Measurements from ENCODE around the gene CHMP1A.
A peak's percentile ranks its signal among the peaks of the same experiment; 100 is the strongest.
"Not testable (repeated sequence)": the region's sequence is repeated elsewhere in the genome, so short reads cannot be mapped to it uniquely, and the experiment has no call there.

The CHMP1A gene

DNA sequence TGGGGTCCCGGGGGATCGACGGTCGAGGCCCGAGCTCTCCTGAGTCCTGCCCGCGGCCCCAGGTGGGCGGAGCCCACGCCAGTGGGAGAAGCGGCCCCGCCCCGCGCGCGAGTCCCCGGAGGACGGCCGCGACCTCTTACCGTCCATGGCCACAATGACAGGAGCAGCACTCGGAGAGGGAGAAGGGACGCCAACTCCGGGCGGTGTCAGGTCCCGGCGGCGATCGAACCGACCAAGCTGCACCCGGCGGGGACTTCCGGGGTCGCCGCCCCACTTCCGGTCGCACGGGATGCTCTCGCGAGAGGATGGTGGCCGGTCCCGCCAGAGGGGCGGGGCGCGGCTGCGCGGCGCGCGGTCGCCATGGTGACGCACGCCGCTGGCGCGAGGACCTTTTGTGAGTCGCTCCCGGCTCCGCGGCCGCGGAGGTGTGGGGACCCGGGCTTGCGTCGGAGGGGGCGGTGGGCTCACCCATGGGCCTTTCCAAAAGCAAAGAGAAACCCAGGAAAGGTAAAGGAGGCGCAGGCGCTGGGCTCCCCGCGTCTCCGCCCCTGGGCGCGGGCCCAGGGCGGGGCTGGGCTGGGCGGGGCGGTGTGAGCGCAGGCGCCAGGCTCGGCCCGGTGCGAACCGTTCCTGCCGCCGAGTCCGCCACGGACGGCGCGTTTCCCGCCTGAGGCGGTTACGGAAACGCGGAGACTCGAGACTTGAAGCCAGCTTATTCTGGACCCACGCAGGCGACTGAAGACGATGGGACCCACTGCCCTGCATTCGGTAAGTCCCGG, at the start of gene CHMP1A, which contains the start of gene SPATA33:
CHMP1A (minus strand) TSS at position 267 of the 779 bp plus-strand sequence; CDS start at position 147, 120 bp downstream.
SPATA33 (plus strand) TSS at position 395 of the 779 bp plus-strand sequence; CDS start at position 471, 76 bp downstream.
- DNase-seq (ENCODE audit: low read depth), result peak; percentile 63

- no peak for DNase-seq (ENCODE audit: low read depth)
Measured at GRCh38 chr16:89706518-89707260, 49.2 kb upstream of the CHMP1A start.

GRCh38 chr16:89705006-89705405, 47.5 kb upstream of the CHMP1A start:
- DNase-seq (ENCODE audit: low read depth), result no peak

- DNase-seq (ENCODE audit: low read depth), result no peak
Measured at GRCh38 chr16:89704281-89704680, 46.8 kb upstream of the CHMP1A start.

- no peak for DNase-seq (ENCODE audit: low read depth)
Measured at GRCh38 chr16:89701425-89702406, 44.2 kb upstream of the CHMP1A start, which contains the start of gene SPATA2L. Gene SPATA2L, minus strand, starts transcription at chr16:89701705. Its CDS starts 473 bp downstream, at chr16:89701232.

- DNase-seq (ENCODE audit: low read depth), result no peak
Measured at GRCh38 chr16:89700649-89701424, 43.3 kb upstream of the CHMP1A start.

DNA sequence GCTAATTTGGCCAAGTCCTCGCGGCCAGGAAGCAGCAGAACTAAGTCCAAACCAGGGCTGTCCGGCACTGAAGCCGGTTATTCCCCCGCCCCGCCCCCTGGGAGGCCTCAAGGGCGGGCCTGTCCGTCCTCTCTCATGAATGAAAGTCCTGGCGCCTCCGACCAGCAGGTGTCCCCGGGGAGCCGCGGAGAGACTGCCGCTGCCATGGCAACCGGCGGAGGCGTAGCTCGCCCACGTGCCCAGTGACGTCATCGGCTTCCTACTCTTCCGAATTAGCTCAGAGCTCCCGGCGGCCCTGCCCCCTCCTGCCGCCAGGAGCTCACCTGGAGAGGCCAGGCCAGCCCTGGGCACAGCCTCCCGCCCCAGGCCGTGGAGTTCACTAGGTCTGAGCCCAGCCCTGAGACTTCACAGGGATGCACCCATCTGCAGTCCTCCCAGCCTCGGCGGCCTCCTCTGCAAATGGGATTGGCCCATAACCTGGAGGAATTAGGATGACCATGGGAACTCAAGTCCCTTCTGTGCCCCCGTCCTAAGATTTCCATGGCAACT, 42.7 kb upstream of the CHMP1A start:
- DNase-seq (ENCODE audit: low read depth), result peak; percentile 84

DNA sequence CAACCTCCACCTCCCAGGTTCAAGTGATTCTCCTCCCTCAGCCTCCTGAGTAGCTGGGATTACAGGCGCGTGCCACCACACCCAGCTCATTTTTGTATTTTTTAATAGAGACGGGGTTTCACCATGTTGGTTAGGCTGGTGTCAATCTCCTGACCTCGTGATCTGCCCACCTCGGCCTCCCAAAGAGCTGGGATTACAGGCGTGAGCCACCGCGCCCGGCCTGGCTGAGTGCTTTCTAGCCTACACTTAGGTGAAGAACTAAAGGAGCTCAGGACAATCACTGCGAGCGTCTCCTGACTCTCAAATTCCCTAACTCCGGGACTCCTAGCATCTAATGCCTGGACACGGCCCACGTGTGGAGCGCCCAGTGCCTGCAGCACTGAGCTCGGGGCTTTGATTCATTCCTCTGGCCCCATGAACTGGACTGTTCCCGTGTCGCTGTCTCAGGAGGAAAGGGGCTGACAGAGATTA, 42.2 kb upstream of the CHMP1A start:
- not testable (repeated sequence) for DNase-seq (ENCODE audit: low read depth)

- not testable (repeated sequence) for DNase-seq (ENCODE audit: low read depth)
Measured at GRCh38 chr16:89698717-89699116, 41.2 kb upstream of the CHMP1A start.

DNA sequence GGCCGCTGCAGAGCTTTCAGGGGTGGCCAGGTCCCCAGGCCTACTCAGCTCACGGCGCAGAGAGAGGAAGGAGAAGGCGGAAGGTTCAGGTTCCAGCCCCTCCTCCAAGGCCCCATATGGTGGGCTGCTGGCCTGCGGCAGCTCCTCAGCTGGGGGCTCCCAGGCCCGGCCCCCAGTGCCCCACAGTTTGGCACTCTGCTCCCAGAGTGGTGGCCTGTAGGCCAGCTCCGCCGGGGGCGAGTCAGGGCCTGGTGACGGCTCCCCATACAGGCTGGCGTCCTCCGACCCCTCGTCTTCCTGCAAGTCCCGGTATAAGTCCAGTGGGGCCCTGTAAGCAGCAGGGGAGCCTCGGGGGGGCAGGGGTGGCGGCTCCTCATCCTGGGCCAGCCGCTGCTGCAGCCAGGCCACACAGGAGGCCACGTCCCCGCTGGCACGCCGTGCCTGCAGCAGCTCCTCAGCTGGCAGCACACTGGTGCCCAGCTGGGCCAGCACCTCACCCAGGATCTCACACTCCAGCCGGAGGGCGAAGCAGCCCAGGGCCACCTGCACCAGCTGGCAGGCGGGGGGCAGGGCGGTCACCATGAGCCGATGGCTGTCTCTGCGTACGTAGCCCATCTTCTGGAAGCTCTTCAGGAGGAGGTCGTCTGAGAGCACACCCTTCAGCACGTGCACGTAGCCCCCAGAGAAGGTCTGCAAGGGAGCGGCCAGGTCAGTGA, 40.3 kb upstream of the CHMP1A start:
- no peak for DNase-seq (ENCODE audit: low read depth)

DNA sequence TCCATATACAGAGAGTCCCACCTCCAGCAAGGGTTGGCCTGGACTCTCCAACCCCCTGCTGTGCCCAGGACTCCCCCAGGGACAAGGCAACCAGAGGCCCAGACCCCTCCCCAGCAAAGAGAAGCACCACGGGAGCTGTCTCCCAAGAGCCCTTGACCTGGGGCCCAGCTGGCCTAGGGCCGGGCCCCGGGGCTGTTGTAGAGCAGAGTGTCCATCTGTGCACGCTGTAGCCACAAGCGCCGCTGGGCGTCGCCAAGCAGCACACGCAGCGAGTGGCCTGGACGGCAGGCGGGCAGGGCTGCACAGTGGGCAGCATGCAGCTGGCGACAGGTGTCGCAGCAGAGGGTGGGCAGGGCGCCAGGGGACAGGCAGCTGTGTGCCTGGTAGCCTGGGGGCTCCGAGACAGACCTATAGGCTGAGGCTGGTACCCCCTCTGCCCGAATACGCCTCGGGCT, 39.7 kb upstream of the CHMP1A start:
- DNase-seq (ENCODE audit: low read depth), result no peak

- DNase-seq (ENCODE audit: low read depth), result no peak
Measured at GRCh38 chr16:89696670-89697128, 39.2 kb upstream of the CHMP1A start.

- no peak for DNase-seq (ENCODE audit: low read depth)
Measured at GRCh38 chr16:89695875-89696669, 38.6 kb upstream of the CHMP1A start.

DNA sequence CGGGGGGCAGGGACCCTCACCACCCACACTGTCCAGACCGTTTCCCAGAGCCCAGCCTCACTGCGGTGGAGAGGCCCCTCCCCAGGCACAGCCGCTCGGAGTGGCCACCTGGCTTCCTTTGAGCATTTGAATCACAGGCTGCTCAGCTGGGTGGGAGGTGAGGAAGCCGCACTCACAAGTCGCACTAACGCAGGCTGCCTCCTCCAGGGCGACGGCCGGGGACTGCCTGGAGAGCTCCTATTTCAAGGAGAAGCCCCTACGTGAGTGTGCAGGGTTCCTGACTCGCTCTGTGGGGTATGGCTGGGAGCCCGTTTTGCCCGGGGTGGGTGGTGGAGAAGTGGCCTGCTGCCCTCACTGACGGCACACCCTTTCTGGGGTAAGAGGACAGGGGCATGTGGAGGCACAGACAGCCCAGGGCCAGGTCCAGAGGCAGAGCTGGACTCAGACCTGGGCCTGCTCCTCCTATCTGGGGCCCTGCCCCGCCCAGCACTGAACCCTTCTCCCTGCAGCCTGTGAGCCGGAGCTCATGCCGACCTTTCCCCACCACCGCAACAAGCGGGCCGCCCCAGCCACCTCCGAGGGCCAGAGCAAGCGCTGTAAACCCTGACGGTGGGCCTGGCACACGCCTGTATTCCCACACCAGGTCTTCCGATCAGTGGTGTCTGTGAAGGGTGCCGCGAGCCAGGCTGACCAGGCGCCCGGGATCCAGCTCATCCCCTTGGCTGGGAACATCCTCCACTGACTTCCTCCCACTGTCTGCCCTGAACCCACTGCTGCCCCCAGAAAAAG, 37.8 kb upstream of the CHMP1A start:
- no peak for DNase-seq (ENCODE audit: low read depth)

GRCh38 chr16:89694784-89695085, 37.2 kb upstream of the CHMP1A start:
- DNase-seq (ENCODE audit: low read depth), result not testable (repeated sequence)

GRCh38 chr16:89693931-89694783, 36.6 kb upstream of the CHMP1A start:
- DNase-seq (ENCODE audit: low read depth), result no peak

DNA sequence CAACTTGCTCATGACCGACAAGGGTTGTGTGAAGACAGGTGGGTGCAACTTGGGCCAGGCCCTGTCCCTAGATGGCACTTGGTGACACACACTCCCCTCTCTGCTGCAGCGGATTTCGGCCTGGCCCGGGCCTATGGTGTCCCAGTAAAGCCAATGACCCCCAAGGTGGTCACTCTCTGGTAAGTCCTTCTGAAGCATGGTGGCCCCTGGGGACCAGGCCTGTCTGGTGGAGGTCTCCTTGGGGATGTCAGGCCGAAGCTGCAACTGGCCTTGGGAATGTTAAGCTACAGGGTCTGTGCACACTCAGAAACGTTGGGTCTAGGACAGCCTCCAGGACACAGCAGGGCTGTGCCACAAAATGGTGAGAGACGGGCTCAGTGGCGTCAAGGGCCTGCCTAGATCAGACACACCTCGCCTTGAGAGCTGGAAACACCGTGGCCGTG, 35.8 kb upstream of the CHMP1A start:
- no peak for DNase-seq (ENCODE audit: low read depth)
